Measurements from ENCODE around the gene ADORA2B. TPM values are rescaled to one million over a fixed set of nuclear protein-coding genes. Genes with fewer than 3 reads are reported as not detected.
A peak's percentile ranks its signal among the peaks of the same experiment; 100 is the strongest.

ADORA2B gene
- total RNA-seq, 2 donors from 2014 or later: 1.8 to 2.0 TPM

DNA sequence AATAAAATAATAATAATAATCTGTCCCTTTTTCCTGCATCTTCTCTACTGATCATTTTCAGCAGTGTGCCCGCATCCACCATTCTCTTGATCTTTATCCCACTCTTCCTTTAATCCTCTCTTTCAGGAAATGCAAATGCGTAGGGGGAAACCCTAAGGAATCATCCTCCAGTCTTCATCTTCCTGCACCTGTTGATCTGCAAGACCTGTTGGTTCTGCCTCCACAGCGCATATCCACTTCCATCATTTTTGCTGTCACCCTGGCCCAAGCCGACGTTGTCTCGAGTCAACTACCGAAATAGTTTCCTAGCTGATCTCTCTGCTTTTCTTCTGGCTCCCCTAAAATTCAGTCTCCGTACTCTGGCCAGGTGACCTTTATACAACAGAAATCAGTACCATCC, 24.5 kb downstream of the ADORA2B start:
- DNase-seq: no peak
- Histone ChIP-seq H3K9me3 (ENCODE audit: control insufficient read depth, low read length) (no peaks in the 10 kb centered on the region), H3K36me3 (ENCODE audit: control insufficient read depth, insufficient read depth, low read length) (no peaks in the 10 kb centered on the region), H3K4me3 (ENCODE audit: low read length) (no peak overlapping the region), H3K4me1 (ENCODE audit: control insufficient read depth, insufficient read depth, low read length) (peaks cover 15% of the 10 kb centered on the region), H3K9ac (ENCODE audit: extremely low read depth, low read length, poor library complexity, severe bottlenecking) (no peak overlapping the region), H3K27ac (ENCODE audit: low read depth, low read length) (no peak overlapping the region), H3K27me3 (ENCODE audit: control insufficient read depth, insufficient read depth, low read length, poor library complexity, severe bottlenecking) (no peaks in the 10 kb centered on the region)
- H3K4me3 Mint-ChIP-seq: no peak overlapping the region
- H3K4me1 Mint-ChIP-seq: peaks cover 36% of the 10 kb centered on the region
- H3K36me3 Mint-ChIP-seq (ENCODE audit: low read depth): peaks cover 2% of the 10 kb centered on the region
- H3K27me3 Mint-ChIP-seq (ENCODE audit: insufficient read depth): no peaks in the 10 kb centered on the region
- WGBS, 2 experiments (ENCODE audit: insufficient coverage in 1 of 2, insufficient read length in 1 of 2): 91 to 94% methylated on average over 8 of the region's 8 CpGs
- H3K27ac Mint-ChIP-seq: no peak overlapping the region
- H3K9me3 Mint-ChIP-seq: no peaks in the 10 kb centered on the region
- TF ChIP-seq, protein P1, sequence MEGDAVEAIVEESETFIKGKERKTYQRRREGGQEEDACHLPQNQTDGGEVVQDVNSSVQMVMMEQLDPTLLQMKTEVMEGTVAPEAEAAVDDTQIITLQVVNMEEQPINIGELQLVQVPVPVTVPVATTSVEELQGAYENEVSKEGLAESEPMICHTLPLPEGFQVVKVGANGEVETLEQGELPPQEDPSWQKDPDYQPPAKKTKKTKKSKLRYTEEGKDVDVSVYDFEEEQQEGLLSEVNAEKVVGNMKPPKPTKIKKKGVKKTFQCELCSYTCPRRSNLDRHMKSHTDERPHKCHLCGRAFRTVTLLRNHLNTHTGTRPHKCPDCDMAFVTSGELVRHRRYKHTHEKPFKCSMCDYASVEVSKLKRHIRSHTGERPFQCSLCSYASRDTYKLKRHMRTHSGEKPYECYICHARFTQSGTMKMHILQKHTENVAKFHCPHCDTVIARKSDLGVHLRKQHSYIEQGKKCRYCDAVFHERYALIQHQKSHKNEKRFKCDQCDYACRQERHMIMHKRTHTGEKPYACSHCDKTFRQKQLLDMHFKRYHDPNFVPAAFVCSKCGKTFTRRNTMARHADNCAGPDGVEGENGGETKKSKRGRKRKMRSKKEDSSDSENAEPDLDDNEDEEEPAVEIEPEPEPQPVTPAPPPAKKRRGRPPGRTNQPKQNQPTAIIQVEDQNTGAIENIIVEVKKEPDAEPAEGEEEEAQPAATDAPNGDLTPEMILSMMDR (conservative IDR thresholded peaks at IDR 0.05): no peak

DNA sequence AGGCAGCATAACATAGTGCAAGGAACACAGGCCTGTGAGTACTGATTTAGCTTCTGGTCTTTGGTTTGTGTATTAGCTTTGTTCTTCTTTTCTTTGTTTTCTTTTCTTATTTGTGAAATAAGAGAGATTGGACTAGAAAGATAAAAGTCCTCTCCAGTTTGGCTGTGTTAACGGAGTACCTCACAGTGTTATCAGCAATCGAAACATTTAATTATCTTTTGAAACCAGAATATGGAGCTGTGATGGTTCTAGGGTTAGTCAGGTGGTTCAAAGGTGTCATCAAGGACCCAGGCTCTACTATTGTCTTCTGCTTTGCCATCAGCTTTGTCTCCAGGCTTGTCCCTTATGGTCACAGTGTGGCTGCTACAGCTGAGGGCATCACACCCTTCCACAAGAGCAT, 25.6 kb downstream of the ADORA2B start:
- TF ChIP-seq, protein P1 (conservative IDR thresholded peaks at IDR 0.05): no peak
- Histone ChIP-seq H3K4me3 (ENCODE audit: low read length) (no peak overlapping the region), H3K27me3 (ENCODE audit: control insufficient read depth, insufficient read depth, low read length, poor library complexity, severe bottlenecking) (no peaks in the 10 kb centered on the region), H3K4me1 (ENCODE audit: control insufficient read depth, insufficient read depth, low read length) (peaks cover 15% of the 10 kb centered on the region), H3K9ac (ENCODE audit: extremely low read depth, low read length, poor library complexity, severe bottlenecking) (no peak overlapping the region), H3K36me3 (ENCODE audit: control insufficient read depth, insufficient read depth, low read length) (peaks cover 8% of the 10 kb centered on the region), H3K27ac (ENCODE audit: low read depth, low read length) (no peak overlapping the region), H3K9me3 (ENCODE audit: control insufficient read depth, low read length) (no peaks in the 10 kb centered on the region)
- Mint-ChIP-seq H3K27ac (no peak overlapping the region), H3K9me3 (no peaks in the 10 kb centered on the region), H3K4me3 (no peak overlapping the region), H3K27me3 (ENCODE audit: insufficient read depth) (no peaks in the 10 kb centered on the region), H3K36me3 (ENCODE audit: low read depth) (peaks cover 10% of the 10 kb centered on the region), H3K4me1 (peaks cover 33% of the 10 kb centered on the region)
- WGBS, 2 experiments (ENCODE audit: insufficient coverage in 1 of 2, insufficient read length in 1 of 2): 93% methylated on average over 2 of the region's 2 CpGs
- DNase-seq: no peak

DNA sequence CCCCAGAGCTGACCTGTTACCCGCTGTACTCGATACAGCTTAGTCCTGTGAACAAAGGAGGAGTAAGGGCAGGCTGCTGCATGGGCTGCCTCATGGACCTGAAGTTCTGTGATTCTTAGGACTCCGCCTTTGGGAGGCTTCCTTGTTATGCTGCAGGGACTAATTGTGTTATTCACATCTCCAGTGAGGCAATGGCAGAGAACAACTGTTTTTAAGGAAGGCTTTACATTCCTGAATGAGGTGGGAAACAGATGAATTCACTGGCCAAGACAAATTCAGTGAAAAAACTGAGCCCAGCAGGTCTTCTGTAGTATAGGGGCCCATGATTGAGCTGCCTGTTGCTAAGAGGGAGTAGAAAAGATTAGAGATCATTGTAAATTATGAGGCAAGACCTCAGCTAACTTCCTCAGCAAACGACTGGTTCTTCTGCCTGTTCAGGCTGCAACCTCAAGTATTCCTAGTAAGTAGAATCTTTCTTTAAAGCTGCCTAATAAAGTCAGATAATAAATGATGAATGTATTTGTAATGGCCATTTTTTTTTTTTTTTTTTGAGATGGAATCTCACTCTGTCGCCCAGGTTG, 26.3 kb downstream of the ADORA2B start:
- peak overlapping the region; percentile 60 for H3K27ac Mint-ChIP-seq
- TF ChIP-seq, protein P1 (conservative IDR thresholded peaks at IDR 0.05): no peak
- no peaks in the 10 kb centered on the region for H3K9me3 Mint-ChIP-seq

More for the DNA sequence above, 26.3 kb downstream of the ADORA2B start:
- DNase-seq: peak; percentile 79
- Mint-ChIP-seq H3K27me3 (ENCODE audit: insufficient read depth) (no peaks in the 10 kb centered on the region), H3K36me3 (ENCODE audit: low read depth) (peaks cover 12% of the 10 kb centered on the region), H3K4me1 (peaks cover 27% of the 10 kb centered on the region), H3K4me3 (no peak overlapping the region)
- H3K27ac ChIP-seq (ENCODE audit: low read depth, low read length): peak overlapping the region; percentile 21
- H3K4me3 ChIP-seq (ENCODE audit: low read length): no peak overlapping the region
- H3K9me3 ChIP-seq (ENCODE audit: control insufficient read depth, low read length): no peaks in the 10 kb centered on the region
- peaks cover 12% of the 10 kb centered on the region for H3K4me1 ChIP-seq (ENCODE audit: control insufficient read depth, insufficient read depth, low read length)
- H3K9ac ChIP-seq (ENCODE audit: extremely low read depth, low read length, poor library complexity, severe bottlenecking): no peak overlapping the region
- 87 to 88% methylated on average over 4 to 5 of the region's 5 CpGs for WGBS, 2 experiments (ENCODE audit: insufficient coverage in 1 of 2, insufficient read length in 1 of 2)
- peaks cover 12% of the 10 kb centered on the region for H3K36me3 ChIP-seq (ENCODE audit: control insufficient read depth, insufficient read depth, low read length)
- no peaks in the 10 kb centered on the region for H3K27me3 ChIP-seq (ENCODE audit: control insufficient read depth, insufficient read depth, low read length, poor library complexity, severe bottlenecking)

Measured in endodermal cell (in vitro differentiated cells).